H9 (cell line): Measurements from ENCODE around the gene GPR180. TPM values are rescaled to one million over a fixed set of nuclear protein-coding genes. Genes with fewer than 3 reads are reported as not detected.

ENCODE experiments used
- DNase-seq: peaks from one replicate; pipeline ENCODE4 v3.0.0-alpha.2; 2017
- H2AFZ ChIP-seq: one replicate; pipeline ENCODE4 v1.6.1; 2013; ENCODE audit warnings: mild to moderate bottlenecking, low read length, control low read depth, moderate library complexity
- H2AK5ac ChIP-seq: 2 replicates; pipeline ENCODE4 v1.6.1; 2013; ENCODE audit warnings: low read length, control low read depth, mixed read lengths; ENCODE audit not compliant: insufficient read length
- H2BK120ac ChIP-seq: one replicate; pipeline ENCODE4 v1.6.1; 2013; ENCODE audit warnings: low read depth, mild to moderate bottlenecking, low read length, control low read depth, inconsistent platforms; ENCODE audit not compliant: poor library complexity, severe bottlenecking
- H2BK12ac ChIP-seq: 2 replicates; pipeline ENCODE4 v1.6.1; 2013; ENCODE audit warnings: low read length, control low read depth, mixed read lengths, low read depth; ENCODE audit not compliant: insufficient read length
- H2BK15ac ChIP-seq: 2 replicates; pipeline ENCODE4 v1.6.1; 2013; ENCODE audit warnings: low read depth, low read length, control low read depth
- H2BK20ac ChIP-seq: one replicate; pipeline ENCODE4 v1.6.1; 2013; ENCODE audit warnings: low read depth, mild to moderate bottlenecking, low read length, control low read depth, inconsistent platforms; ENCODE audit not compliant: poor library complexity, severe bottlenecking
- H2BK5ac ChIP-seq: 2 replicates; pipeline ENCODE4 v1.6.1; 2013; ENCODE audit warnings: low read length, control low read depth, mixed read lengths; ENCODE audit not compliant: insufficient read length
- H3K14ac ChIP-seq: 2 replicates; pipeline ENCODE4 v1.6.1; 2013; ENCODE audit warnings: low read length, control low read depth; ENCODE audit not compliant: insufficient read depth
- H3K18ac ChIP-seq: 2 replicates; pipeline ENCODE4 v1.6.1; 2013; ENCODE audit warnings: low read depth, mild to moderate bottlenecking, mixed read lengths, low read length, control low read depth; ENCODE audit not compliant: insufficient read length
- H3K23ac ChIP-seq: 2 replicates; pipeline ENCODE4 v1.6.1; 2013; ENCODE audit warnings: low read length, control low read depth, mixed read lengths, low read depth; ENCODE audit not compliant: insufficient read length
- H3K23me2 ChIP-seq: 2 replicates; pipeline ENCODE4 v1.6.1; 2013; ENCODE audit warnings: low read depth, mild to moderate bottlenecking, mixed read lengths, low read length, control low read depth; ENCODE audit not compliant: insufficient read length, poor library complexity, severe bottlenecking
- H3K27ac ChIP-seq: 2 replicates; pipeline ENCODE4 v1.5.1; 2013; ENCODE audit warnings: low read length, control low read depth, mixed read lengths, low read depth; ENCODE audit not compliant: insufficient read length
- H3K27me3 ChIP-seq: 2 replicates; pipeline ENCODE4 v1.6.1; 2013; ENCODE audit warnings: low read length, control low read depth, inconsistent platforms; ENCODE audit not compliant: insufficient read depth
- H3K4ac ChIP-seq: 2 replicates; pipeline ENCODE4 v1.6.1; 2013; ENCODE audit warnings: low read depth, mild to moderate bottlenecking, control low read depth, inconsistent platforms, low read length, moderate library complexity
- H3K4me1 ChIP-seq: 2 replicates; pipeline ENCODE4 v1.6.1; 2013; ENCODE audit warnings: low read length, control low read depth, inconsistent platforms; ENCODE audit not compliant: insufficient read depth
- H3K4me2 ChIP-seq: 2 replicates; pipeline ENCODE4 v1.6.1; 2013; ENCODE audit warnings: low read length, control low read depth, mixed read lengths; ENCODE audit not compliant: insufficient read length, insufficient read depth
- H3K56ac ChIP-seq: 2 replicates; pipeline ENCODE4 v1.6.1; 2013; ENCODE audit warnings: low read depth, mild to moderate bottlenecking, mixed read lengths, low read length, control low read depth; ENCODE audit not compliant: insufficient read length
- H3K79me1 ChIP-seq: 2 replicates; pipeline ENCODE4 v1.6.1; 2013; ENCODE audit warnings: low read depth, mild to moderate bottlenecking, moderate library complexity, low read length, control low read depth, inconsistent platforms; ENCODE audit not compliant: insufficient read depth, poor library complexity, severe bottlenecking
- H3K79me2 ChIP-seq: 2 replicates; pipeline ENCODE4 v1.6.1; 2013; ENCODE audit warnings: low read length, control low read depth, inconsistent platforms; ENCODE audit not compliant: insufficient read depth
- H3K9ac ChIP-seq: 2 replicates; pipeline ENCODE4 v1.6.1; 2013; ENCODE audit warnings: low read length, control low read depth, mixed read lengths; ENCODE audit not compliant: insufficient read length; ENCODE audit errors: extremely low read depth
- H3K9me3 ChIP-seq: one replicate; pipeline ENCODE4 v1.6.1; 2013; ENCODE audit warnings: low read depth, low read length, inconsistent platforms; ENCODE audit not compliant: control insufficient read depth
- H3T11ph ChIP-seq: one replicate; pipeline ENCODE4 v1.6.1; 2013; ENCODE audit warnings: mild to moderate bottlenecking, low read length, control low read depth, inconsistent platforms
- H4K20me1 ChIP-seq: one replicate; pipeline ENCODE4 v1.6.1; 2013; ENCODE audit not compliant: control insufficient read depth, insufficient read length, insufficient read depth
- H4K5ac ChIP-seq: 2 replicates; pipeline ENCODE4 v1.6.1; 2013; ENCODE audit warnings: low read depth, mild to moderate bottlenecking, mixed read lengths, low read length, control low read depth; ENCODE audit not compliant: insufficient read length
- H4K8ac ChIP-seq: replicated peaks from 2 replicates; pipeline ENCODE4 v1.6.1; 2013; ENCODE audit warnings: low read length, control low read depth, mixed read lengths, low read depth; ENCODE audit not compliant: insufficient read length
- H4K91ac ChIP-seq: 2 replicates; pipeline ENCODE4 v1.6.1; 2013; ENCODE audit warnings: low read depth, mild to moderate bottlenecking, moderate library complexity, mixed read lengths, low read length, control low read depth; ENCODE audit not compliant: insufficient read length
- H3K27ac Mint-ChIP-seq, 3 experiments: 2 replicates in 2 of 3; 3 replicates in 1 of 3; pipeline ENCODE4 v1.8.0; 2020 to 2021; ENCODE audit warnings: mixed read lengths in 3 of 3, mild to moderate bottlenecking in 1 of 3, moderate library complexity in 1 of 3
- H3K27me3 Mint-ChIP-seq: 2 replicates; pipeline ENCODE4 v1.8.0; 2021; ENCODE audit warnings: low read depth, mild to moderate bottlenecking, moderate library complexity, mixed read lengths
- H3K36me3 Mint-ChIP-seq, 3 experiments: 2 replicates in 2 of 3; 3 replicates in 1 of 3; pipeline ENCODE4 v1.8.0; 2020 to 2021; ENCODE audit warnings: low read depth in 3 of 3, mixed read lengths in 3 of 3; ENCODE audit not compliant: insufficient read depth in 1 of 3
- H3K4me1 Mint-ChIP-seq, 2 experiments: 2 replicates each; pipeline ENCODE4 v1.8.0; 2020; ENCODE audit warnings: mixed read lengths in 2 of 2
- H3K4me3 Mint-ChIP-seq, 2 experiments: 2 replicates in 1 of 2; 3 replicates in 1 of 2; pipeline ENCODE4 v1.8.0; 2020 to 2021; ENCODE audit warnings: mild to moderate bottlenecking in 2 of 2, mixed read lengths in 2 of 2, moderate library complexity in 1 of 2
- H3K9me3 Mint-ChIP-seq, 2 experiments: 2 replicates in 1 of 2; 3 replicates in 1 of 2; pipeline ENCODE4 v1.8.0; 2020; ENCODE audit warnings: mild to moderate bottlenecking in 2 of 2, mixed read lengths in 2 of 2, moderate library complexity in 1 of 2
- CTCF ChIP-seq: fragments of 200-600 bp; sonication (generic); conservative IDR thresholded peaks from 3 replicates; pipeline ENCODE4 v1.8.0; 2021; ENCODE audit warnings: antibody characterized with exemption, mild to moderate bottlenecking
- WGBS: extraction: QIAGEN DNeasy Blood & Tissue Kit; methylation state at CpG from one replicate; pipeline ENCODE4 v1.1.7; 2013; ENCODE audit warnings: missing lambda C conversion rate, low lambda C conversion rate, mixed read lengths; ENCODE audit not compliant: insufficient read length; ENCODE audit errors: extremely low coverage; 5-methylcytosine and 5-hydroxymethylcytosine counted together
- total RNA-seq: library from RNA; stranded (reverse); gene quantifications from 2 replicates; pipeline ENCODE4 v1.2.1, GENCODE V29; 2021

The GPR180 gene
- total RNA-seq, 1 experiment from 2014 or later = 5.1 TPM

- Histone ChIP-seq H2BK120ac (no peak overlapping the region), H4K91ac (no peak overlapping the region), H3K18ac (no peak overlapping the region), H3K4me1 (no peaks in the 10 kb centered on the region), H3K79me2 (no peaks in the 10 kb centered on the region), H3K79me1 (no peaks in the 10 kb centered on the region), H2AK5ac (no peak overlapping the region), H3K4me2 (no peak overlapping the region), H4K5ac (no peak overlapping the region), H3K14ac (no peak overlapping the region), H4K8ac (no peak overlapping the region), H3K9ac (no peak overlapping the region), H3K56ac (no peak overlapping the region), H2BK15ac (no peak overlapping the region), H4K20me1 (no peaks in the 10 kb centered on the region), H2AFZ (no peak overlapping the region), H3K23ac (no peak overlapping the region), H3K23me2 (no peaks in the 10 kb centered on the region), H2BK20ac (no peak overlapping the region), H3K27me3 (no peaks in the 10 kb centered on the region; the same call in 1 of the 2 replicates), H3K9me3 (no peaks in the 10 kb centered on the region), H2BK5ac (no peak overlapping the region), H3K27ac (no peak overlapping the region), H3T11ph (no peak overlapping the region), H2BK12ac (no peak overlapping the region), H3K4ac (no peak overlapping the region)
- no peaks in the 10 kb centered on the region for H3K9me3 Mint-ChIP-seq
- no peak overlapping the region for H3K4me3 Mint-ChIP-seq
- H3K4me1 Mint-ChIP-seq = 0 out of 4 replicates have a peak, but pooled peaks cover 0 to 2% of the 10 kb centered on the region in 2 experiments
- H3K27ac Mint-ChIP-seq = no peak overlapping the region
- no peaks in the 10 kb centered on the region for H3K27me3 Mint-ChIP-seq
- TF ChIP-seq CTCF = peak; percentile 66
- DNase-seq = no peak
- WGBS = no CpG with 5 or more reads among the region's 4 CpGs
- H3K36me3 Mint-ChIP-seq = peaks cover 4 to 31% (median 31%) of the 10 kb centered on the region in 3 experiments; a peak in 6 of 7 replicates
Observed at GRCh38 chr13:94617389-94618000, 15.8 kb downstream of the GPR180 start.
